ENCODE measurements around the gene NBPF4. TPM values are rescaled to one million over a fixed set of nuclear protein-coding genes. Genes with fewer than 3 reads are reported as not detected.
A peak's percentile ranks its signal among the peaks of the same experiment; 100 is the strongest.

NBPF4 gene
- total RNA-seq, 1 experiment from 2014 or later, result not detected

DNA sequence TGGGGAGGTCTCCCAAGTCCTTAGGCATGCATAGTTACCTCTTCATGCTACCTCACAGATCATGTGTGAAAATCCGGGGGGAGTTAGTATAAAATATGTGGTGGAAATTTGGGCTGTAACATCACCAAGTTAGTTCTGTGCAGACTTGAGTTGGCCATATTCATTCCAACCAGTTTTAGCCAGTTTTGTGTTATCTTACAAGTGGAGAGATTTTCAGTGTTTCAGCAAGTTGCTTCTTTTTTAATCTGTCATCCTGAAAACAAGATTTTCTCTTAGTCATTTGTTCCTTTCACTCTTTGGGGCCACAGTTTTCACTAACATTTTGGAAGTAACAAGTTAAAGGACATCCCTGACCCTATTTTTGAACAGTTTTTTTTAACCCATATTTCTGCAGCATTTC, 55.1 kb downstream of the NBPF4 start:
- ChIA-PET POLR2A (ENCODE audit: low non-redundant PET) (no interaction called here), CTCF (no interaction called here)
- Histone ChIP-seq H3K9me3 (ENCODE audit: low read depth, low read length, poor library complexity, severe bottlenecking) (no peaks in the 10 kb centered on the region), H3K27ac (ENCODE audit: low read depth, low read length, poor library complexity, severe bottlenecking) (no peak overlapping the region), H3K27me3 (replicated peaks; ENCODE audit: insufficient read depth, low read depth, low read length, poor library complexity) (no peaks in the 10 kb centered on the region), H3K36me3 (ENCODE audit: insufficient read depth, low read length, poor library complexity, severe bottlenecking) (peaks cover 22% of the 10 kb centered on the region), H3K4me1 (ENCODE audit: insufficient read depth, low read length, poor library complexity, severe bottlenecking) (no peaks in the 10 kb centered on the region), H3K4me3 (ENCODE audit: low read depth, low read length, poor library complexity, severe bottlenecking) (no peak overlapping the region)
- no peak for DNase-seq (ENCODE audit: low spot score)
- no peak for TF ChIP-seq EZH2 (IDR thresholded peaks at IDR 0.05; ENCODE audit: borderline replicate concordance, low read depth, low read length, poor library complexity, severe bottlenecking)
- TF ChIP-seq, protein P1, sequence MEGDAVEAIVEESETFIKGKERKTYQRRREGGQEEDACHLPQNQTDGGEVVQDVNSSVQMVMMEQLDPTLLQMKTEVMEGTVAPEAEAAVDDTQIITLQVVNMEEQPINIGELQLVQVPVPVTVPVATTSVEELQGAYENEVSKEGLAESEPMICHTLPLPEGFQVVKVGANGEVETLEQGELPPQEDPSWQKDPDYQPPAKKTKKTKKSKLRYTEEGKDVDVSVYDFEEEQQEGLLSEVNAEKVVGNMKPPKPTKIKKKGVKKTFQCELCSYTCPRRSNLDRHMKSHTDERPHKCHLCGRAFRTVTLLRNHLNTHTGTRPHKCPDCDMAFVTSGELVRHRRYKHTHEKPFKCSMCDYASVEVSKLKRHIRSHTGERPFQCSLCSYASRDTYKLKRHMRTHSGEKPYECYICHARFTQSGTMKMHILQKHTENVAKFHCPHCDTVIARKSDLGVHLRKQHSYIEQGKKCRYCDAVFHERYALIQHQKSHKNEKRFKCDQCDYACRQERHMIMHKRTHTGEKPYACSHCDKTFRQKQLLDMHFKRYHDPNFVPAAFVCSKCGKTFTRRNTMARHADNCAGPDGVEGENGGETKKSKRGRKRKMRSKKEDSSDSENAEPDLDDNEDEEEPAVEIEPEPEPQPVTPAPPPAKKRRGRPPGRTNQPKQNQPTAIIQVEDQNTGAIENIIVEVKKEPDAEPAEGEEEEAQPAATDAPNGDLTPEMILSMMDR (conservative IDR thresholded peaks at IDR 0.05; ENCODE audit: low read depth, low read length), result no peak
- BruUV-seq (replicated peaks), result TSS peak; percentile 27
- intact Hi-C loops (cut with micrococcal nuclease; ENCODE audit: unreplicated experiment), result no loop called here

DNA sequence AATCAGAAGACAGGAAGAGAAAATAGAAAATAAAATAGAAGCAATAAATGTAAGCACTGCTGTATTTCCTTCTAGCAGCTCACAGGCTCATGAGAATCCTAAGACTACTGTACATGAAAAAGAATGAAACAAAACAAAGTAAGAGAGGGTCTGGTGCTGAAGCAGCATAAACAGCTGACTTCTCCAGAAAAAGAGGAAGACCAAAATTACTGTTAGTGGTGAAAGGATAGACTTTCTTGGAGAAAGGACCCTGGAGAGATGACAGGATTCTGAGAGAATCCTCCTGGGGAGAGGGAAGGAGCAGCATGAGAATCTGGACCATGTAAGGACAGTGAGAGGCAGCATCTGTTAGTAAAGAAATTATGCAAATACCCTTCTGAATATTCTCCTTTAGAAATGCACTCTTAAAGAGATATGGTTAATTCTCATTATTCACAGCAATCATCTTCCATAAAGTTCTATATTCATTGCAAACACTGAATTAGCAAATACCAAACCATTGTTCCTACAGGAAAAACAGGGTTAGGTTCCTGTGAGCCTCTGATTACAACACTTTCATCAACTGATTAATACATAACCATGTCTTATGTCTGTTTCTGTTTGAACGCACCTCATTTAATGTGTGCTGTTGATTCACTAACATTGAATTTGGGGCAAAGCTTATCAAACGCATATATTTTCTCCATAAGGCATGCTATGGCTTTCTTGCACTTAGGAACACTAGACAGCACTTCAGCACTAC, 60.7 kb downstream of the NBPF4 start:
- TF ChIP-seq, protein P1 (conservative IDR thresholded peaks at IDR 0.05; ENCODE audit: low read depth, low read length), result no peak
- TF ChIP-seq EZH2 (IDR thresholded peaks at IDR 0.05; ENCODE audit: borderline replicate concordance, low read depth, low read length, poor library complexity, severe bottlenecking), result no peak
- ChIA-PET CTCF (no interaction called here), POLR2A (ENCODE audit: low non-redundant PET) (no interaction called here)
- H3K27ac ChIP-seq (ENCODE audit: low read depth, low read length, poor library complexity, severe bottlenecking), result no peak overlapping the region
- peaks cover 59% of the 10 kb centered on the region for H3K36me3 ChIP-seq (ENCODE audit: insufficient read depth, low read length, poor library complexity, severe bottlenecking)
- no peak overlapping the region for H3K4me3 ChIP-seq (ENCODE audit: low read depth, low read length, poor library complexity, severe bottlenecking)
- H3K27me3 ChIP-seq (replicated peaks; ENCODE audit: insufficient read depth, low read depth, low read length, poor library complexity), result no peaks in the 10 kb centered on the region
- H3K4me1 ChIP-seq (ENCODE audit: insufficient read depth, low read length, poor library complexity, severe bottlenecking), result no peaks in the 10 kb centered on the region
- H3K9me3 ChIP-seq (ENCODE audit: low read depth, low read length, poor library complexity, severe bottlenecking), result no peaks in the 10 kb centered on the region
- intact Hi-C loops (cut with micrococcal nuclease; ENCODE audit: unreplicated experiment), result no loop called here
- BruUV-seq (replicated peaks), result no TSS peak
- no peak for DNase-seq (ENCODE audit: low spot score)

DNA sequence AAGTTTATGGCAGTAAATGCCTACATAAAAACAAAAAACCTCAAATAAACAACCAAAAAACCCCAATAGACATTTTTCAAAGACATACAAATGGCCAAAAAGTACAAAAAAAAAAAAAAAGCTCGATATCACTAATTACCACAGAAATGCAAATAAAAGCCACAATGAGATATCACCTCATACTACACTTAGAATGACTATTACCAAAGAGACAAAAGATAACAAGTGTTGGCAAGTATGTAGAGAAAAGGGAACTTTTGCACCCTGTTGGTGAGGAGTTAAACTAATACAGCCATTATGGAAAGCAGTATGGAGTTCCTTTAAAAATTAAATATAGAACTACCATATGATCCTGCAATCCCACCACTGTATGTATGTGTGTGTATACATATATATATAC, 64.9 kb downstream of the NBPF4 start:
- Histone ChIP-seq H3K4me3 (ENCODE audit: low read depth, low read length, poor library complexity, severe bottlenecking) (no peak overlapping the region), H3K4me1 (ENCODE audit: insufficient read depth, low read length, poor library complexity, severe bottlenecking) (no peaks in the 10 kb centered on the region), H3K36me3 (ENCODE audit: insufficient read depth, low read length, poor library complexity, severe bottlenecking) (peaks cover 65% of the 10 kb centered on the region), H3K27me3 (replicated peaks; ENCODE audit: insufficient read depth, low read depth, low read length, poor library complexity) (no peaks in the 10 kb centered on the region), H3K9me3 (ENCODE audit: low read depth, low read length, poor library complexity, severe bottlenecking) (peaks cover 19% of the 10 kb centered on the region), H3K27ac (ENCODE audit: low read depth, low read length, poor library complexity, severe bottlenecking) (no peak overlapping the region)
- DNase-seq (ENCODE audit: low spot score), result no peak
- intact Hi-C loops (cut with micrococcal nuclease; ENCODE audit: unreplicated experiment), result no loop called here
- POLR2A ChIA-PET (ENCODE audit: low non-redundant PET), result no interaction called here
- BruUV-seq (replicated peaks), result no TSS peak
- no peak for TF ChIP-seq EZH2 (IDR thresholded peaks at IDR 0.05; ENCODE audit: borderline replicate concordance, low read depth, low read length, poor library complexity, severe bottlenecking)
- TF ChIP-seq, protein P1 (conservative IDR thresholded peaks at IDR 0.05; ENCODE audit: low read depth, low read length), result no peak
- CTCF ChIA-PET, result no interaction called here

Other genes with a start within 250 kb of the NBPF4 start
- 34.5 and 35.4 TPM in 2 replicates for gene SLC25A24, start 43.7 kb downstream of the NBPF4 start, total RNA-seq (2021)
- gene NBPF6, start 206.3 kb upstream of the NBPF4 start, total RNA-seq (2021), result not detected in 2 replicates

Data from A673 (cell line).